Raji (cell line): ENCODE data around the gene UMPS.

Source experiments
- POLR2A ChIP-seq: IDR thresholded peaks from 2 replicates; pipeline ENCODE4 v1.6.1; 2011; ENCODE audit warnings: low read depth, low read length, control low read depth; ENCODE audit not compliant: insufficient read depth

The UMPS gene

DNA sequence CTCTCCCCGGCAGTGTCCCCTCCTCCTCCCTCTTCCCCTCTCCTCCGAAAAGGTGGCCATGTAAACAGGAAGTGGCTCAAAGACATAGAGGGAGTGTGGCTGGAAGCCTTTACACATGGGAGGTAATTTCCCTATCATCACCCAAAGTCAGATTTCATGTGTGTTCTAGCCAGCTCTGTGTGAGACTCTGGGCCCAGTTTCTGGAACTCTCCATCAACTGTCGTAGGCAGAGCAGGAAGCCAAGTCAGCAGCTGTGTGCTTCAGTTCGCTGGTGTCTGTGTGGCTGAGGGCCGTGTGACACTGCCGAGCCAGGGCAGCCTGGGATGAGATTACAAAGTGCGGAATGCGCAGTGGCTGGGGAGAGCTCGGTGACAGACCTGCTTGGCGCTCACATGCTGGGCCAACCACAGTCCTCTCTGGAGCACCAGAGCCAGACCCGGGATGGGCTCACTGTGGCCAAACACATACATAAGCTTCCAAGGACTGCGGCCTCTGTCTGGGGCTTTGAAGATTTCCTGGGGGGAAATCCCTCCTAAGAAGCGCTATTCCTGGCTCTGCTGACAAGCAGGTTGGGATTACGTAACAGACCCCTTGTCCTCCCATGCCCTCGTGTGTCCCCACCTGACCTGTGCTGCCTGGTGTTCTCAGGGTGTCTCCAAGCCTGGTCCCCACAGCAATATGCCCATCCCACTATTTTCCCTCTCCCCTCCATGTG is 50.7 kb downstream of the UMPS start:
- no peak for TF ChIP-seq POLR2A

DNA sequence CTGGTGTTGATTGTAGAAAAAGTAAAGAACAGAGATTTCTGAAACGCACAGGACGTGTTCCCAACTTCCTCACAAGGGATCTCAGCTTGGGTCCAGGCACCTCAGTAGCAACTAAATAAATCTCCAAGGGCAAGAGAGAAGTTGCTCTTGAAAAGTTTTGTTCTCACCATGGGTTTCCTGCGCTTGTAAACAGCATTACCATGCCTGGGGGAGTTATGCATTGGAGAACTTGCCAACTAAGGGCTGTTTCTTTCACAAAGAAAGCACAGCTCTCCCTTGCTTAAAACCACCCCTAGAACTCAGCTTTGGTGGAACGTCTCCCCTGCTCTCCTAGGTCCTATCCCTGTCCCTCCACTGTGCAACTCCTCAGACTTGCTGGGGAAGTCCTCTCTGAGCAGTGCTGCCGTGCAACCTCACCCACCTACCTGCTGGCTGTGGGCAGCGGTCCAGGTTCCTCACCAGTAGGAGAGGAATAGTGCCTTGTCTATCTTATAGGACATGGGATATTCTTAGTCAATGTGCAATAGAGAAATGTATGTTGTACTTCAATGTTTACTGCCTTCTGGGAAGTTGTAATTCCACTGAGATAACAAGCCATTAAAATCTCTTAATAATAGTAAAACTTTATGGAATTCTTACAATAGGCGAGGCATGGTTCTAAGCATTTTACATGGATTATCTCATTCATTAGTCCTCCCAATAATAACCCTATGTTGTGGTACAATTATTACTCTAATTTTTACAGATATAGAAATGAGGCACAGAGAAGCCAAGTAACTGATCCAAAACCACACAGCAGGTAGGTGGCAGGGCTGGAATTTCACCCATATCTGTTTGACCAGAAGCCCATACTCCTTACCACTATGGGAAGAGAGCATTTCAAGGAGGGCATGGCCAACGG is 51.5 kb downstream of the UMPS start:
- TF ChIP-seq POLR2A: no peak

DNA sequence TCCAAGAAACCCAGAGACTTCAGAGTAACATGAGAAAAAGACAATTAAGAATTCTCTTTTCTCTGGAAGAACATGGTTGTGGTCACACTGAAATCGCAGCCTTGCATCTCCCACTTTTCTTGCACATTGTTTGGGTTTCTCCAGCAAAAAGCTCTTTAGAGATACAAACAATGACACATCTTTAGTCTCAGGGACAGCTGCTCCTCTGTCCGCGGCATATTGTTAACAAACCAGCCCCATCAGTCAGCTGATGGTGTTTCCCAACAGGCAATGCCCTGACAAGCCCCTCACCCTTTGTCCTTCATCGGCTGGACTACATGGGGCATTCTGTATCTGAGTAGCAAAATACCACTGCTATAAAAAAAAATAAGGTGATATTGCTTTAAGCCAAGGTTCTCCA is 53.4 kb downstream of the UMPS start:
- TF ChIP-seq POLR2A: no peak

- TF ChIP-seq POLR2A: no peak
Measured at GRCh38 chr3:124784686-124785382, 54.6 kb downstream of the UMPS start.

DNA sequence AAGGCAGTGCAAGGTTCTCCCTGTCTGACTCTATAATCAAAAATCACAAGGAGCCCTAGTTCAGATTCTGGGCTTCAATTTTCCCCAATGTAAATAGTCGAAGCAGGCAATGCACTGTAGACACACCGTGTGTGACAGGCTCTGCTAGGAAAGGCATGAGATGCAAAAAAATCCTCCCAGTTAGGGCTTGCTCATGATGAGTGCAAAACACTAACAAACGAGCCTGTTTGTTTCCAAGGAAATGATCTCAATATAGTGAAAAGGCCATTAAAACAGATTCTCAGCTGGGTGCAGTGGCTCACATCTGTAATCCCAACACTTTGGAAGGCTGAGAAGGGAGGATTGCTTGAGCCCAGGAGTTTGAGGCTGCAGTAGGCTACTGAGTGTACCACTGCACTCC is 55.7 kb downstream of the UMPS start:
- no peak for TF ChIP-seq POLR2A

DNA sequence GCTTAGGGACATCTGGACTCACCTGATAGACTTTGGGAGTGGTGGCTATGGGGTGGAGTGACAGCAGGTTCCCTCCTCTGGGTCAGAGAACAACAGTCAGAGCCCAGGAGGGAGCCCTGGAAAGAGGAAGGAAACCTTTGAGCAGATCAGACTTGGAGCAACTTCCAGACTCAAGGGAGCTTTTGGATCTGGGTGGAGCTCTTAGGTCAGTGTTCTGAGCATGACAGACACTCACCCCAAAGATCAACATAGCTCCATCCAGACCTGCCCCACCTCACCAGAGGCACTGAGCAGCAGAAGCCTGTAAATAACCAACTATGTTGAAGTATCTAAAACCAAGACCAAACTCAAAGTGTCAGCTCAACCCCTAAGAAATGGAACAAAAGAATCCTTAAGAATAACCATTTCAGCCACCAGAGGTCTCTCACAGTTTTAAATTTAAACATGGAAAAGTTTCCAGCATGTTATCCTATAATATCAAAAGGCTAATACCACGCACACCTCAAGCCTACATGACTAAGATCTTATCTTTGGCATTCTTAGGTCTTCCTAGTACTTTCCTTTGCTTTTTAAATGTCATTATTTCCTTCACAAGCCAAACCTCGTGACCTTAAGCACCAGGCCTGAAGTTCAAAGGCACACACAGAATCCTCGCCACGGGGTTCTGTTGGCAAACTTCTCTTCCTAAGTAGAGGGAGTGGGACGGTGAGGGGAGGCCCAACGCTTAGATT is 56.4 kb downstream of the UMPS start:
- TF ChIP-seq POLR2A: no peak

- TF ChIP-seq POLR2A: no peak
Measured at GRCh38 chr3:124787476-124788195, 57.4 kb downstream of the UMPS start.

- no peak for TF ChIP-seq POLR2A
Measured at GRCh38 chr3:124788254-124788745, 58.0 kb downstream of the UMPS start.

GRCh38 chr3:124791142-124791541 is 60.9 kb downstream of the UMPS start:
- TF ChIP-seq POLR2A: no peak

DNA sequence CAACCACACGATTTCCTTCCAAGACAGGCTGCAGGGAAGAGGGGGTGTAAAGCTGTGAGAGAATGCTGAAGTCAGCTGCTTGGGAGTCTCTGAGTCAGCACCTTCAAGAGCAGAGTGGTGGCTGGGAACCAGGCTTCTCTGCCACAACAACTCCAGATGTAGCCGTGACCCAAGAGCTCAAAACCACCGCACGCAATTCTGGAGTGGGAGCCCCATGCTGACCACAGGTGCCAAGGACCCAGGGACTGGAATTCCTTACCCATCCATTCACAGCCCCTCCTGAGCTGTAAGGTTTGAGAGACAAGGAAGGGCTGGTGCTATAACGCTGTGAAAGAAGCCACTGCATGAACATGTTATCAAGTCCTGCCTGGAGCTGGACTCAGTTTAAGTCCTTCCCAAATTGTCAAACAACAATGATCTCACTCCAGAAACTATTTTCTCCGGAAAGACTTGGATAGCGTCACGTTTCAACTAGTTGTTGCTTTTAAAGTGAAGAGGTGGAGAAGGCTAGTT is 61.4 kb downstream of the UMPS start:
- no peak for TF ChIP-seq POLR2A

GRCh38 chr3:124792341-124793040 is 62.2 kb downstream of the UMPS start:
- no peak for TF ChIP-seq POLR2A

- no peak for TF ChIP-seq POLR2A
Measured at GRCh38 chr3:124793054-124793739, 62.9 kb downstream of the UMPS start.

DNA sequence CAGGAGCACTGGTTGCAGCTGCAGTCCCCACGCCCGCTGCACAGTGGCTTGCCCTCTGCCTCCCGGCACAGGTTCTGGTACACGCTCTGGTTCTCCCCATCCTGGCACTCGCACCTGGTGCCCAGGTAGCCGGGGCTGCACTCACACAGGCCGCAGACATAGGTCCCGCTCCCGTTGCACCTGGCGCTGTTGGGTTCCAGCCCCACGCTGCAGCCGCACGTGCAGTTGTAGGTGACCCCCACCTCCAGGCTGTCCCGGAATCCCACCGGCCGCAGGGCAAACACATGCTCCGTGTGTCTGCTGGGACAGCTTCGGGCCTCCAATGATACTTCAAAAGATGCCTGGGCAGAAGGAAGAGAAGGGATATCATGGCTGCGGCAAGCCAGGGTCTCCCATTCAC is 66.2 kb downstream of the UMPS start:
- no peak for TF ChIP-seq POLR2A
